Measurements from ENCODE around the gene GAGE12H.
"Not testable (repeated sequence)": the region's sequence is repeated elsewhere in the genome, so short reads cannot be mapped to it uniquely, and the experiment has no call there.

GRCh38 chrX:49531877-49532276, 47.9 kb upstream of the GAGE12H start, which contains the start of gene GAGE12C:
- TF ChIP-seq CTCF (conservative IDR thresholded peaks at IDR 0.05 in 1 of 2, IDR thresholded peaks at IDR 0.05 in 1 of 2; ENCODE audit: low read depth in 1 of 2, low read length in 2 of 2); EZH2 (IDR thresholded peaks at IDR 0.05; ENCODE audit: low read length, missing control alignments): not testable (repeated sequence)

All from fibroblast of lung (primary cell).